WTC11 (cell line): ENCODE measurements around the gene CKM. TPM values are rescaled to one million over a fixed set of nuclear protein-coding genes. Genes with fewer than 3 reads are reported as not detected.
A peak's percentile ranks its signal among the peaks of the same experiment; 100 is the strongest.

Experiments used
- ATAC-seq: fragments of 200-7000 bp; cut with Tn5 transposase; 2 replicates; pipeline ENCODE4 v1.10.0; 2021; ENCODE audit warnings: mild to moderate bottlenecking, moderate library complexity
- CTCF ChIA-PET: fragments of 300-600 bp; sonication (Branson Sonifier 250); formaldehyde crosslinking; loops from one replicate; lab custom pipeline; 2021; ENCODE audit warnings: antibody characterized with exemption; lab: Charles Lee
- POLR2A ChIA-PET: fragments of 350-600 bp; sonication (Branson Sonifier 250); formaldehyde crosslinking; loops from one replicate; lab custom pipeline; 2021; ENCODE audit warnings: antibody characterized with exemption; lab: Charles Lee
- DNase-seq: peaks from one replicate; pipeline ENCODE4 v3.0.0; 2021; ENCODE audit warnings: low spot score
- H3K27ac Mint-ChIP-seq: 2 replicates; pipeline ENCODE4 v1.8.0; 2021; ENCODE audit warnings: mixed read lengths
- H3K27me3 Mint-ChIP-seq: 2 replicates; pipeline ENCODE4 v1.8.0; 2021; ENCODE audit warnings: low read depth, mild to moderate bottlenecking, moderate library complexity, mixed read lengths
- H3K36me3 Mint-ChIP-seq: 2 replicates; pipeline ENCODE4 v1.8.0; 2021; ENCODE audit warnings: mixed read lengths
- H3K4me1 Mint-ChIP-seq: 2 replicates; pipeline ENCODE4 v1.8.0; 2022; ENCODE audit warnings: mixed read lengths
- H3K4me3 Mint-ChIP-seq: 2 replicates; pipeline ENCODE4 v1.8.0; 2021; ENCODE audit warnings: mild to moderate bottlenecking, moderate library complexity, mixed read lengths
- H3K9me3 Mint-ChIP-seq: 2 replicates; pipeline ENCODE4 v1.8.0; 2021; ENCODE audit warnings: mixed read lengths
- FOXK1 ChIP-seq: sonication (generic); formaldehyde crosslinking; IDR thresholded peaks from 2 replicates; pipeline ENCODE4 v1.8.0; 2022; ENCODE audit warnings: mild to moderate bottlenecking, moderate library complexity, missing genetic modification reagents
- GRHL2 ChIP-seq: fragments of 250-450 bp; sonication (Bioruptor Pico); IDR thresholded peaks from 2 replicates; pipeline ENCODE4 v1.8.0; 2022; ENCODE audit warnings: mild to moderate bottlenecking, moderate library complexity; ENCODE audit not compliant: insufficient replicate concordance, severe bottlenecking
- GTF2I ChIP-seq: fragments of 250-450 bp; sonication (Bioruptor Pico); conservative IDR thresholded peaks from 2 replicates; pipeline ENCODE4 v1.4.0; 2021; ENCODE audit warnings: mild to moderate bottlenecking
- HMGA2 ChIP-seq: fragments of 250-450 bp; sonication (Bioruptor Pico); IDR thresholded peaks from 2 replicates; pipeline ENCODE4 v1.4.0; 2021; ENCODE audit warnings: mild to moderate bottlenecking, moderate library complexity
- IRF2 ChIP-seq: sonication (generic); formaldehyde crosslinking; IDR thresholded peaks from 2 replicates; pipeline ENCODE4 v1.8.0; 2022; ENCODE audit warnings: low read depth, missing genetic modification reagents, borderline replicate concordance
- NFYB ChIP-seq: sonication (generic); formaldehyde crosslinking; conservative IDR thresholded peaks from 2 replicates; pipeline ENCODE4 v1.8.0; 2022; ENCODE audit warnings: low read depth, missing genetic modification reagents
- NR2C2 ChIP-seq: sonication (generic); formaldehyde crosslinking; IDR thresholded peaks from 2 replicates; pipeline ENCODE4 v1.8.0; 2022; ENCODE audit warnings: mild to moderate bottlenecking, missing genetic modification reagents
- RELA ChIP-seq: sonication (generic); formaldehyde crosslinking; IDR thresholded peaks from 2 replicates; pipeline ENCODE4 v1.8.1; 2022; ENCODE audit warnings: missing genetic modification reagents, mild to moderate bottlenecking, borderline replicate concordance
- SOX15 ChIP-seq: fragments of 250-450 bp; sonication (Bioruptor Pico); IDR thresholded peaks from 2 replicates; pipeline ENCODE4 v1.9.0; 2021; ENCODE audit warnings: mild to moderate bottlenecking
- TP53 ChIP-seq: sonication (generic); formaldehyde crosslinking; IDR thresholded peaks from 2 replicates; pipeline ENCODE4 v1.8.1; 2023; ENCODE audit warnings: mild to moderate bottlenecking, missing genetic modification reagents
- ZMAT4 ChIP-seq: fragments of 250-450 bp; sonication (Bioruptor Pico); IDR thresholded peaks from 2 replicates; pipeline ENCODE4 v1.9.0; 2021; ENCODE audit warnings: mild to moderate bottlenecking
- ZNF416 ChIP-seq: fragments of 250-450 bp; sonication (Bioruptor Pico); IDR thresholded peaks from 2 replicates; pipeline ENCODE4 v1.9.0; 2021; ENCODE audit warnings: mild to moderate bottlenecking, inconsistent platforms
- ZNF423 ChIP-seq: fragments of 250-450 bp; sonication (Bioruptor Pico); IDR thresholded peaks from 2 replicates; pipeline ENCODE4 v2.1.2; 2022; ENCODE audit warnings: mild to moderate bottlenecking, moderate library complexity
- total RNA-seq: library from RNA; stranded (reverse); gene quantifications from 3 replicates; pipeline ENCODE4 v1.2.3, GENCODE V29; 2021
- TF ChIP-seq, protein P1 (sequence below): sonication (generic); formaldehyde crosslinking; conservative IDR thresholded peaks from 2 replicates; pipeline ENCODE4 v1.8.1; 2023; ENCODE audit warnings: mild to moderate bottlenecking, low read depth, missing genetic modification reagents, moderate library complexity
- TF ChIP-seq, protein P2 (sequence below): sonication (generic); formaldehyde crosslinking; IDR thresholded peaks from 2 replicates; pipeline ENCODE4 v1.8.1; 2023; ENCODE audit warnings: mild to moderate bottlenecking, missing genetic modification reagents

Gene CKM
- total RNA-seq, 1 experiment from 2014 or later: not detected

DNA sequence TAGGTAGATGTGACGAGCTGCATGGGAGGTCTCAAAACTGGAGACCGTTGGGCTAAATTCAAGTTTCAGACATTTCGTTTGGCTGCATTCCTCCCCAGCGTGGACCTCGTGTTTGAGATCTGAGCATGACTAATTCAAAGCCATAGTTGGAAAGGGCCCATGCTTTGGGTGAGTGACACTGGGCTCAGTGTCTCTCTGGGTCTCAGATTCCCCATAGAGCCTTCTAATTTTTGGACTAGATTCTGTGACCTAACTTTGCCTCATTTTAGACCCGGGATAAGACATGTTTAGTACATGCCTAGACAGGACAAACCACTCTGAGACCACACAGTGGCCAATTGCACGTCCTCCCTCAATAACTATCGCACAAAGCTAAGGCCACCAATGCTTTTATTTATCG lies 16.6 kb downstream of the CKM start:
- Mint-ChIP-seq H3K4me3 (no peak overlapping the region), H3K9me3 (peaks cover 8% of the 10 kb centered on the region), H3K27me3 (peaks cover 58% of the 10 kb centered on the region), H3K4me1 (peaks cover 13% of the 10 kb centered on the region), H3K27ac (no peak overlapping the region), H3K36me3 (peaks cover under 1% of the 10 kb centered on the region; the same call in 1 of the 2 replicates)
- DNase-seq (no peak), ATAC-seq (no peak)
- POLR2A ChIA-PET: no interaction called here
- CTCF ChIA-PET: interaction anchor here (0.9 to 1.1 kb wide), 3 partner anchors 20 to 128 kb away, joined by 3 to 4 read pairs (median 3); partner anchors contain the start of gene TRAPPC6A
- TF ChIP-seq, protein P1, sequence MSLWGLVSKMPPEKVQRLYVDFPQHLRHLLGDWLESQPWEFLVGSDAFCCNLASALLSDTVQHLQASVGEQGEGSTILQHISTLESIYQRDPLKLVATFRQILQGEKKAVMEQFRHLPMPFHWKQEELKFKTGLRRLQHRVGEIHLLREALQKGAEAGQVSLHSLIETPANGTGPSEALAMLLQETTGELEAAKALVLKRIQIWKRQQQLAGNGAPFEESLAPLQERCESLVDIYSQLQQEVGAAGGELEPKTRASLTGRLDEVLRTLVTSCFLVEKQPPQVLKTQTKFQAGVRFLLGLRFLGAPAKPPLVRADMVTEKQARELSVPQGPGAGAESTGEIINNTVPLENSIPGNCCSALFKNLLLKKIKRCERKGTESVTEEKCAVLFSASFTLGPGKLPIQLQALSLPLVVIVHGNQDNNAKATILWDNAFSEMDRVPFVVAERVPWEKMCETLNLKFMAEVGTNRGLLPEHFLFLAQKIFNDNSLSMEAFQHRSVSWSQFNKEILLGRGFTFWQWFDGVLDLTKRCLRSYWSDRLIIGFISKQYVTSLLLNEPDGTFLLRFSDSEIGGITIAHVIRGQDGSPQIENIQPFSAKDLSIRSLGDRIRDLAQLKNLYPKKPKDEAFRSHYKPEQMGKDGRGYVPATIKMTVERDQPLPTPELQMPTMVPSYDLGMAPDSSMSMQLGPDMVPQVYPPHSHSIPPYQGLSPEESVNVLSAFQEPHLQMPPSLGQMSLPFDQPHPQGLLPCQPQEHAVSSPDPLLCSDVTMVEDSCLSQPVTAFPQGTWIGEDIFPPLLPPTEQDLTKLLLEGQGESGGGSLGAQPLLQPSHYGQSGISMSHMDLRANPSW (CRISPR knock-in tag): no peak
- TF ChIP-seq GTF2I (CRISPR knock-in tag) (no peak), ZNF416 (CRISPR knock-in tag) (no peak)

DNA sequence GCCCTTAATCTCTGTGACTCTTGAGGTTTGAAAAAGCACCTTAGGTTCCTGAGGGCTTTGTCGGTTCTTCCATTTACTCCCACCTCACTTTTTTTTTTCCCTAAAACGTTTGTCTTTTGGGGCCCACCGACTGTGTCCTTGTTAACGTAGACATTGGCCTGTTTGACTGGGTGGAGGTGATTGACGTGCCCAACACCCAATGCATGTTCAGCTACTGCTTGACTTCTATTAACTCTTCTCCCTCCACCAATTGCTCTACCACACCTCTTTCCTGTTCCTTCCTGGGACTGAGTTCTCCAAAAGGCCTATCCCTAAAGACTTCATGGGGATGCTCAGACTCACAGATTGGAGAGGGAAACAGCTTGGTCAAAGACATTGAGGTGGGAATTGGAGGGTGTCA lies 17.3 kb downstream of the CKM start:
- TF ChIP-seq ZMAT4 (CRISPR knock-in tag) (no peak), NFYB (CRISPR knock-in tag) (0 out of 2 replicates have a peak, but pooled peaks have one; percentile 14)
- Mint-ChIP-seq H3K4me1 (peaks cover 13% of the 10 kb centered on the region), H3K27me3 (peaks cover 57% of the 10 kb centered on the region), H3K4me3 (no peak overlapping the region), H3K27ac (no peak overlapping the region), H3K9me3 (peaks cover 8% of the 10 kb centered on the region), H3K36me3 (peaks cover 5% of the 10 kb centered on the region)
- POLR2A ChIA-PET: no interaction called here
- ATAC-seq (no peak), DNase-seq (no peak)
- CTCF ChIA-PET: interaction anchor here (0.5 kb wide), 1 partner anchor 51 kb away, joined by 5 read pairs; no protein-coding TSS in a partner anchor

GRCh38 chr19:45305007-45305406 lies 17.7 kb downstream of the CKM start:
- no peak for ATAC-seq
- DNase-seq: no peak
- H3K4me3 Mint-ChIP-seq: no peak overlapping the region
- no peak for TF ChIP-seq FOXK1 (CRISPR knock-in tag)
- TF ChIP-seq, protein P2, sequence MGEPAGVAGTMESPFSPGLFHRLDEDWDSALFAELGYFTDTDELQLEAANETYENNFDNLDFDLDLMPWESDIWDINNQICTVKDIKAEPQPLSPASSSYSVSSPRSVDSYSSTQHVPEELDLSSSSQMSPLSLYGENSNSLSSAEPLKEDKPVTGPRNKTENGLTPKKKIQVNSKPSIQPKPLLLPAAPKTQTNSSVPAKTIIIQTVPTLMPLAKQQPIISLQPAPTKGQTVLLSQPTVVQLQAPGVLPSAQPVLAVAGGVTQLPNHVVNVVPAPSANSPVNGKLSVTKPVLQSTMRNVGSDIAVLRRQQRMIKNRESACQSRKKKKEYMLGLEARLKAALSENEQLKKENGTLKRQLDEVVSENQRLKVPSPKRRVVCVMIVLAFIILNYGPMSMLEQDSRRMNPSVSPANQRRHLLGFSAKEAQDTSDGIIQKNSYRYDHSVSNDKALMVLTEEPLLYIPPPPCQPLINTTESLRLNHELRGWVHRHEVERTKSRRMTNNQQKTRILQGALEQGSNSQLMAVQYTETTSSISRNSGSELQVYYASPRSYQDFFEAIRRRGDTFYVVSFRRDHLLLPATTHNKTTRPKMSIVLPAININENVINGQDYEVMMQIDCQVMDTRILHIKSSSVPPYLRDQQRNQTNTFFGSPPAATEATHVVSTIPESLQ (CRISPR knock-in tag): no peak
- TF ChIP-seq TP53 (CRISPR knock-in tag): no peak
- no peak for TF ChIP-seq IRF2
- no peak for TF ChIP-seq ZNF423 (CRISPR knock-in tag)
- no peak for TF ChIP-seq SOX15
- no peak for TF ChIP-seq NR2C2 (CRISPR knock-in tag)
- TF ChIP-seq HMGA2 (CRISPR knock-in tag): no peak
- no peak for TF ChIP-seq RELA (CRISPR knock-in tag)
- TF ChIP-seq GRHL2: no peak
- H3K36me3 Mint-ChIP-seq: peaks cover 7% of the 10 kb centered on the region
- peaks cover 8% of the 10 kb centered on the region for H3K9me3 Mint-ChIP-seq
- H3K27ac Mint-ChIP-seq: no peak overlapping the region
- ChIA-PET CTCF (interaction anchor here (0.5 kb wide), 1 partner anchor 50 kb away, joined by 5 read pairs; no protein-coding TSS in a partner anchor), POLR2A (no interaction called here)
- H3K4me1 Mint-ChIP-seq: peaks cover 13% of the 10 kb centered on the region
- peaks cover 53% of the 10 kb centered on the region for H3K27me3 Mint-ChIP-seq
